Measurements from ENCODE around the gene RAB8B.

DNA sequence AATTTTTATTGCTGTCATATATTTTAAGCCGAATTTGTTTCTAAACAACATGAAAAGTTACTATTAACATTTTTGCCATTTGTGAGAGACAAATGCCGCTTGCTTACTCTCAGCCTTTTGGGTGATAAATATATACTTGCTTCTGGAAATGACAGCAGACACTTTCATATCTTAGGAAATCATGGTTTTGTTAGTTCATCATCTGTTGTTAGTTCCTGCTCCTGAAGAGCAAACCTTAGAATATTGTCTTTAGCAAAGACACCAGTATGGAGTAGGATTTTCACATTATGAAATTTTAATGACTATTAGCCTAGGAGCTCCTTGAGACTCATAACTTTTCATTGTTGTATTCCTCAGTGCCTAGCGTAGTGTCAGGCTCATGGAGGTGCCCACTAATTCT lies 36.0 kb downstream of the RAB8B start:
- TF ChIP-seq, protein P1, sequence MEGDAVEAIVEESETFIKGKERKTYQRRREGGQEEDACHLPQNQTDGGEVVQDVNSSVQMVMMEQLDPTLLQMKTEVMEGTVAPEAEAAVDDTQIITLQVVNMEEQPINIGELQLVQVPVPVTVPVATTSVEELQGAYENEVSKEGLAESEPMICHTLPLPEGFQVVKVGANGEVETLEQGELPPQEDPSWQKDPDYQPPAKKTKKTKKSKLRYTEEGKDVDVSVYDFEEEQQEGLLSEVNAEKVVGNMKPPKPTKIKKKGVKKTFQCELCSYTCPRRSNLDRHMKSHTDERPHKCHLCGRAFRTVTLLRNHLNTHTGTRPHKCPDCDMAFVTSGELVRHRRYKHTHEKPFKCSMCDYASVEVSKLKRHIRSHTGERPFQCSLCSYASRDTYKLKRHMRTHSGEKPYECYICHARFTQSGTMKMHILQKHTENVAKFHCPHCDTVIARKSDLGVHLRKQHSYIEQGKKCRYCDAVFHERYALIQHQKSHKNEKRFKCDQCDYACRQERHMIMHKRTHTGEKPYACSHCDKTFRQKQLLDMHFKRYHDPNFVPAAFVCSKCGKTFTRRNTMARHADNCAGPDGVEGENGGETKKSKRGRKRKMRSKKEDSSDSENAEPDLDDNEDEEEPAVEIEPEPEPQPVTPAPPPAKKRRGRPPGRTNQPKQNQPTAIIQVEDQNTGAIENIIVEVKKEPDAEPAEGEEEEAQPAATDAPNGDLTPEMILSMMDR (IDR thresholded peaks at IDR 0.05 in 4 of 5, conservative IDR thresholded peaks at IDR 0.05 in 1 of 5) = no peak
- no peak for TF ChIP-seq POLR2A (IDR thresholded peaks at IDR 0.05)
